HEK293 (cell line): ENCODE data around the gene ATOSA.

Source experiments
- CTCF ChIP-seq: fragments of 450-650 bp; formaldehyde crosslinking; IDR thresholded peaks from 2 replicates; pipeline ENCODE4 v1.5.1; 2016; ENCODE audit warnings: missing biosample characterization, missing genetic modification characterization
- MZF1 ChIP-seq: fragments of 450-650 bp; formaldehyde crosslinking; IDR thresholded peaks from 2 replicates; pipeline ENCODE4 v1.5.1; 2017; ENCODE audit warnings: missing biosample characterization, missing genetic modification characterization, borderline replicate concordance
- ZNF398 ChIP-seq: fragments of 450-650 bp; formaldehyde crosslinking; IDR thresholded peaks from 2 replicates; pipeline ENCODE4 v1.5.1; 2017; ENCODE audit warnings: missing biosample characterization, missing genetic modification characterization
- ZNF830 ChIP-seq: fragments of 450-650 bp; IDR thresholded peaks from 2 replicates; pipeline ENCODE4 v1.5.0; 2018; ENCODE audit warnings: missing biosample characterization, missing genetic modification characterization, low read depth, mild to moderate bottlenecking, moderate library complexity

GRCh38 chr15:52652286-52652685, 26.9 kb downstream of the ATOSA start:
- no peak for TF ChIP-seq ZNF398 (tag by site-specific recombination)
- no peak for TF ChIP-seq CTCF (tag by site-specific recombination)
- no peak for TF ChIP-seq ZNF830
- TF ChIP-seq MZF1 (tag by site-specific recombination), result no peak
